Neural cell (in vitro differentiated cells): ENCODE data around the gene ABCB8. TPM values are rescaled to one million over a fixed set of nuclear protein-coding genes. Genes with fewer than 3 reads are reported as not detected.

Experiments used
- H2AFZ ChIP-seq: fragments of 200-600, 300-800 bp; sonication (generic), shearing (Covaris generic); 2 replicates; pipeline ENCODE4 v1.6.0; 2014; ENCODE audit warnings: low read depth, mild to moderate bottlenecking, antibody characterized with exemption, low read length, moderate library complexity
- H3F3A ChIP-seq: fragments of 200-600 bp; shearing (Covaris generic); 2 replicates; pipeline ENCODE4 v1.6.1; 2016; ENCODE audit warnings: mild to moderate bottlenecking, moderate library complexity, mixed read lengths, antibody characterized with exemption, low read length; ENCODE audit not compliant: insufficient read depth, poor library complexity, severe bottlenecking
- H3K27ac ChIP-seq: fragments of 200-600, 300-800 bp; sonication (generic), shearing (Covaris generic); 2 replicates; pipeline ENCODE4 v1.5.1; 2014; ENCODE audit warnings: mild to moderate bottlenecking, low read length, moderate library complexity
- H3K27me3 ChIP-seq: fragments of 300-800, 200-600 bp; sonication (generic), shearing (Covaris generic); 2 replicates; pipeline ENCODE4 v1.6.0; 2014; ENCODE audit warnings: mild to moderate bottlenecking, low read depth, low read length, moderate library complexity; ENCODE audit not compliant: insufficient read depth
- H3K36me3 ChIP-seq: fragments of 300-800, 200-600 bp; sonication (generic), shearing (Covaris generic); 2 replicates; pipeline ENCODE4 v1.5.1; 2014; ENCODE audit warnings: mild to moderate bottlenecking, antibody characterized with exemption, low read length, moderate library complexity; ENCODE audit not compliant: insufficient read depth
- H3K4me2 ChIP-seq: fragments of 300-800, 200-600 bp; sonication (generic), shearing (Covaris generic); 2 replicates; pipeline ENCODE4 v1.6.0; 2014; ENCODE audit warnings: mild to moderate bottlenecking, low read length
- H3K4me3 ChIP-seq: fragments of 300-800, 200-600 bp; sonication (generic), shearing (Covaris generic); 2 replicates; pipeline ENCODE4 v1.5.1; 2014; ENCODE audit warnings: mild to moderate bottlenecking, low read length, moderate library complexity
- H3K79me2 ChIP-seq: fragments of 200-600 bp; shearing (Covaris generic); replicated peaks from 2 replicates; pipeline ENCODE4 v1.6.0; 2014; ENCODE audit warnings: mild to moderate bottlenecking, low read length, moderate library complexity; ENCODE audit not compliant: insufficient read depth
- H3K9ac ChIP-seq: fragments of 300-800, 200-600 bp; sonication (generic), shearing (Covaris generic); 2 replicates; pipeline ENCODE4 v1.6.1; 2016; ENCODE audit warnings: mild to moderate bottlenecking, low read length, mixed read lengths
- H3K9me2 ChIP-seq: fragments of 200-600 bp; shearing (Covaris generic); 2 replicates; pipeline ENCODE4 v1.6.1; 2016; ENCODE audit warnings: mild to moderate bottlenecking, low read length, mixed read lengths; ENCODE audit not compliant: insufficient read depth
- H3K9me3 ChIP-seq: fragments of 200-600, 300-800 bp; sonication (generic), shearing (Covaris generic); 2 replicates; pipeline ENCODE4 v1.6.1; 2016; ENCODE audit warnings: mild to moderate bottlenecking, mixed run types, low read length, moderate library complexity, mixed read lengths
- H4K20me1 ChIP-seq: fragments of 200-600 bp; shearing (Covaris generic); 2 replicates; pipeline ENCODE4 v1.6.1; 2016; ENCODE audit warnings: mild to moderate bottlenecking, mixed run types; ENCODE audit not compliant: insufficient read depth
- CTCF ChIP-seq: fragments of 450-650 bp; IDR thresholded peaks from 2 replicates; pipeline ENCODE4 v1.5.1; 2014; ENCODE audit warnings: antibody characterized with exemption, mild to moderate bottlenecking, moderate library complexity; ENCODE audit not compliant: poor library complexity, severe bottlenecking
- EP300 ChIP-seq: fragments of 450-650 bp; conservative IDR thresholded peaks from 2 replicates; pipeline ENCODE4 v1.6.1; 2014; ENCODE audit warnings: antibody characterized with exemption, mild to moderate bottlenecking, moderate library complexity; ENCODE audit not compliant: poor library complexity, severe bottlenecking
- EZH2 ChIP-seq: fragments of 200-600, 300-800 bp; shearing (Covaris generic), sonication (generic); IDR thresholded peaks from 2 replicates; pipeline ENCODE4 v1.6.1; 2014; ENCODE audit warnings: antibody characterized with exemption, low read length, borderline replicate concordance, mild to moderate bottlenecking; ENCODE audit not compliant: insufficient read depth, poor library complexity, severe bottlenecking
- MXI1 ChIP-seq: fragments of 450-650 bp; conservative IDR thresholded peaks from 2 replicates; pipeline ENCODE4 v1.6.1; 2014; ENCODE audit warnings: antibody characterized with exemption, mild to moderate bottlenecking; ENCODE audit not compliant: poor library complexity, severe bottlenecking
- POLR2AphosphoS5 ChIP-seq: IDR thresholded peaks from 2 replicates; pipeline ENCODE4 v1.6.1; 2012
- RAD21 ChIP-seq: fragments of 450-650 bp; conservative IDR thresholded peaks from 2 replicates; pipeline ENCODE4 v1.6.1; 2014; ENCODE audit warnings: antibody characterized with exemption, mild to moderate bottlenecking, moderate library complexity
- REST ChIP-seq: IDR thresholded peaks from 2 replicates; pipeline ENCODE4 v1.6.1; 2012; ENCODE audit warnings: borderline replicate concordance
- SMC3 ChIP-seq: fragments of 450-650 bp; conservative IDR thresholded peaks from 2 replicates; pipeline ENCODE4 v1.6.1; 2014; ENCODE audit warnings: antibody characterized with exemption, mild to moderate bottlenecking, moderate library complexity; ENCODE audit not compliant: poor library complexity
- TAF1 ChIP-seq: IDR thresholded peaks from 2 replicates; pipeline ENCODE4 v1.6.1; 2012; ENCODE audit warnings: low read depth
- polyA plus RNA-seq: library from polyadenylated mRNA; depleted of rRNA; stranded (reverse); fragments of >200 nt; gene quantifications from 2 replicates; pipeline ENCODE4 v1.2.3, GENCODE V29; 2014

Gene ABCB8
- polyA plus RNA-seq, 1 donor from 2014 or later = 40.5 TPM

GRCh38 chr7:151063212-151063561, 34.9 kb downstream of the ABCB8 start:
- H3K27ac ChIP-seq = no peak overlapping the region
- H4K20me1 ChIP-seq = no peaks in the 10 kb centered on the region
- no peak overlapping the region for H3K4me2 ChIP-seq
- peaks cover 6% of the 10 kb centered on the region for H3F3A ChIP-seq
- no peaks in the 10 kb centered on the region for H3K79me2 ChIP-seq
- no peak overlapping the region for H3K4me3 ChIP-seq
- TF ChIP-seq SMC3 = no peak
- TF ChIP-seq REST = no peak
- no peak for TF ChIP-seq EZH2
- TF ChIP-seq MXI1 = no peak
- no peak for TF ChIP-seq TAF1
- TF ChIP-seq EP300 = no peak
- TF ChIP-seq POLR2AphosphoS5 = no peak
- TF ChIP-seq RAD21 = no peak
- TF ChIP-seq CTCF = no peak
- H3K9me3 ChIP-seq = no peaks in the 10 kb centered on the region
- no peak overlapping the region for H2AFZ ChIP-seq
- no peaks in the 10 kb centered on the region for H3K9me2 ChIP-seq
- H3K36me3 ChIP-seq = no peaks in the 10 kb centered on the region
- H3K27me3 ChIP-seq = peaks cover 7% of the 10 kb centered on the region
- no peak overlapping the region for H3K9ac ChIP-seq

- no peaks in the 10 kb centered on the region for H3K79me2 ChIP-seq
- TF ChIP-seq TAF1 = no peak
These were observed 36.2 kb downstream of the ABCB8 start for GRCh38 chr7:151064454-151064853.

GRCh38 chr7:151064993-151065392, 36.7 kb downstream of the ABCB8 start:
- Histone ChIP-seq H3F3A (no peaks in the 10 kb centered on the region), H3K27ac (no peak overlapping the region), H3K9me3 (no peaks in the 10 kb centered on the region), H3K36me3 (no peaks in the 10 kb centered on the region), H3K27me3 (peaks cover 5% of the 10 kb centered on the region), H3K79me2 (no peaks in the 10 kb centered on the region), H3K4me3 (no peak overlapping the region), H3K4me2 (no peak overlapping the region), H3K9ac (no peak overlapping the region), H2AFZ (no peak overlapping the region), H4K20me1 (no peaks in the 10 kb centered on the region), H3K9me2 (no peaks in the 10 kb centered on the region)
- TF ChIP-seq MXI1 (no peak), POLR2AphosphoS5 (no peak), SMC3 (no peak), TAF1 (no peak), RAD21 (no peak), CTCF (no peak), EP300 (no peak), REST (no peak), EZH2 (no peak)

More at GRCh38 chr7:151064454-151064853, 36.2 kb downstream of the ABCB8 start:
- Histone ChIP-seq H4K20me1 (no peaks in the 10 kb centered on the region), H3K27me3 (peaks cover 7% of the 10 kb centered on the region), H3K4me2 (no peak overlapping the region), H3F3A (no peaks in the 10 kb centered on the region), H3K27ac (no peak overlapping the region), H2AFZ (no peak overlapping the region), H3K9me2 (no peaks in the 10 kb centered on the region), H3K9ac (no peak overlapping the region), H3K36me3 (no peaks in the 10 kb centered on the region), H3K4me3 (no peak overlapping the region), H3K9me3 (no peaks in the 10 kb centered on the region)
